GM23338 (cell line): Measurements from ENCODE around the gene SLC25A17. TPM values are rescaled to one million over a fixed set of nuclear protein-coding genes. Genes with fewer than 3 reads are reported as not detected.

ENCODE experiments used
- ATAC-seq: fragments of 200-7000 bp; cut with Tn5 transposase; 3 replicates; pipeline ENCODE4 v1.9.1; 2020
- DNase-seq: peaks from one replicate; pipeline ENCODE4 v3.0.0-alpha.2; 2015; ENCODE audit warnings: low spot score
- H2AFZ ChIP-seq: fragments of 200-600 bp; sonication (generic); 2 replicates; pipeline ENCODE4 v1.8.0; 2016; ENCODE audit warnings: antibody characterized with exemption, mild to moderate bottlenecking, moderate library complexity
- H3F3A ChIP-seq: fragments of 200-600 bp; sonication (generic); replicated peaks from 2 replicates; pipeline ENCODE4 v1.8.0; 2017; ENCODE audit warnings: antibody characterized with exemption, mixed run types, low read depth
- H3K27ac ChIP-seq: fragments of 200-600 bp; sonication (generic); 2 replicates; pipeline ENCODE4 v1.6.1; 2016; ENCODE audit warnings: low read depth
- H3K27me3 ChIP-seq: fragments of 200-600 bp; sonication (generic); 2 replicates; pipeline ENCODE4 v1.8.0; 2016; ENCODE audit warnings: mild to moderate bottlenecking, mixed run types, moderate library complexity; ENCODE audit not compliant: insufficient read depth
- H3K36me3 ChIP-seq: fragments of 200-600 bp; sonication (generic); 2 replicates; pipeline ENCODE4 v1.8.0; 2016; ENCODE audit warnings: mild to moderate bottlenecking; ENCODE audit not compliant: insufficient read depth
- H3K4me1 ChIP-seq: fragments of 200-600 bp; sonication (generic); 2 replicates; pipeline ENCODE4 v1.8.0; 2016; ENCODE audit warnings: mild to moderate bottlenecking, moderate library complexity; ENCODE audit not compliant: insufficient read depth
- H3K4me2 ChIP-seq: fragments of 200-600 bp; sonication (generic); 2 replicates; pipeline ENCODE4 v1.7.1; 2017; ENCODE audit warnings: mixed run types
- H3K4me3 ChIP-seq: fragments of 200-600 bp; sonication (generic); 2 replicates; pipeline ENCODE4 v1.6.1; 2016; ENCODE audit warnings: mixed run types
- H3K79me2 ChIP-seq: fragments of 200-600 bp; sonication (generic); replicated peaks from 2 replicates; pipeline ENCODE4 v1.8.0; 2017; ENCODE audit warnings: mild to moderate bottlenecking; ENCODE audit not compliant: insufficient read depth
- H3K9me2 ChIP-seq: fragments of 200-600 bp; sonication (generic); 2 replicates; pipeline ENCODE4 v1.8.0; 2017; ENCODE audit not compliant: insufficient read depth
- H4K20me1 ChIP-seq: fragments of 200-600 bp; sonication (generic); replicated peaks from 2 replicates; pipeline ENCODE4 v1.8.0; 2017; ENCODE audit warnings: mild to moderate bottlenecking; ENCODE audit not compliant: insufficient read depth
- H3K27ac Mint-ChIP-seq: 2 replicates; pipeline ENCODE4 v1.8.0; 2020; ENCODE audit warnings: inconsistent platforms, mild to moderate bottlenecking, moderate library complexity, mixed read lengths
- H3K27me3 Mint-ChIP-seq: 3 replicates; pipeline ENCODE4 v1.8.0; 2022; ENCODE audit warnings: low read depth, mild to moderate bottlenecking, moderate library complexity, mixed read lengths, inconsistent platforms; ENCODE audit not compliant: insufficient read depth, poor library complexity
- H3K36me3 Mint-ChIP-seq: 3 replicates; pipeline ENCODE4 v1.8.0; 2021; ENCODE audit warnings: low read depth, mild to moderate bottlenecking, inconsistent platforms, moderate library complexity, mixed read lengths
- H3K4me1 Mint-ChIP-seq: 3 replicates; pipeline ENCODE4 v1.8.0; 2020; ENCODE audit warnings: mild to moderate bottlenecking, inconsistent platforms, mixed read lengths
- H3K4me3 Mint-ChIP-seq: 3 replicates; pipeline ENCODE4 v1.8.0; 2021; ENCODE audit warnings: moderate library complexity, mild to moderate bottlenecking, inconsistent platforms, mixed read lengths
- H3K9me3 Mint-ChIP-seq: 3 replicates; pipeline ENCODE4 v1.8.0; 2020; ENCODE audit warnings: moderate library complexity, mild to moderate bottlenecking, inconsistent platforms, mixed read lengths
- ETS1 ChIP-seq: IDR thresholded peaks from 2 replicates; pipeline ENCODE4 v1.6.1; 2016; ENCODE audit warnings: antibody characterized with exemption
- EZH2 ChIP-seq: fragments of 200-600 bp; sonication (generic); IDR thresholded peaks from one replicate; pipeline ENCODE4 v1.8.0; 2017; ENCODE audit warnings: antibody characterized with exemption, mild to moderate bottlenecking, low read depth; ENCODE audit not compliant: unreplicated experiment
- EZH2phosphoT487 ChIP-seq: fragments of 200-600 bp; sonication (generic); IDR thresholded peaks from one replicate; pipeline ENCODE4 v1.8.1; 2018; ENCODE audit warnings: antibody characterized with exemption; ENCODE audit not compliant: unreplicated experiment
- NANOG ChIP-seq: IDR thresholded peaks from 2 replicates; pipeline ENCODE4 v1.6.1; 2016; ENCODE audit warnings: antibody characterized with exemption, borderline replicate concordance
- POLR2AphosphoS5 ChIP-seq: IDR thresholded peaks from 2 replicates; pipeline ENCODE4 v1.6.1; 2016; ENCODE audit warnings: antibody characterized with exemption, low read depth
- STAT1 ChIP-seq: IDR thresholded peaks from one replicate; pipeline ENCODE4 v1.6.1; 2016; ENCODE audit warnings: antibody characterized with exemption; ENCODE audit not compliant: unreplicated experiment
- ZNF114 ChIP-seq: fragments of 250-450 bp; sonication (Bioruptor Pico); IDR thresholded peaks from 2 replicates; pipeline ENCODE4 v1.5.0; 2020; ENCODE audit warnings: mild to moderate bottlenecking, moderate library complexity
- ZNF331 ChIP-seq: fragments of 250-450 bp; sonication (Bioruptor Pico); IDR thresholded peaks from 2 replicates; pipeline ENCODE4 v1.5.0; 2020; ENCODE audit warnings: low read depth, mild to moderate bottlenecking, moderate library complexity
- polyA plus RNA-seq: library from polyadenylated mRNA; unstranded; fragments of >200 nt; fragmentation: Nextera tagmentation; extraction: Ambion mirVana; gene quantifications from 2 replicates; pipeline ENCODE4 v1.2.1, GENCODE V29; 2016
- total RNA-seq: library from RNA; depleted of rRNA; stranded (reverse); fragments of >200 nt; shearing (Covaris generic); gene quantifications from 2 replicates; pipeline ENCODE4 v1.2.3, GENCODE V29; 2014
- TF ChIP-seq, protein P1 (sequence below), 2 experiments: fragments of 200-600 bp in 1 of 2; sonication (generic) in 1 of 2; conservative IDR thresholded peaks; 2 replicates each; pipeline versions ENCODE4 v1.5.1 to v1.6.1; 2016 to 2017; ENCODE audit warnings: antibody characterized with exemption in 2 of 2, low read depth in 2 of 2, mild to moderate bottlenecking in 2 of 2, moderate library complexity in 1 of 2

SLC25A17 gene
- total and polyA plus RNA-seq, 2 experiments from 2014 or later: 35.4 to 43.6 TPM

GRCh38 chr22:40732999-40733292, 86.2 kb downstream of the SLC25A17 start:
- Histone ChIP-seq H3K27ac (peak overlapping the region; percentile 51; the same call in 1 of the 2 replicates), H3K4me2 (no peak overlapping the region), H3F3A (peaks cover 8% of the 10 kb centered on the region), H3K27me3 (no peaks in the 10 kb centered on the region), H3K4me3 (no peak overlapping the region), H3K9me2 (no peaks in the 10 kb centered on the region), H3K36me3 (no peaks in the 10 kb centered on the region), H4K20me1 (no peaks in the 10 kb centered on the region), H2AFZ (peak overlapping the region; percentile 56; the same call in 1 of the 2 replicates), H3K4me1 (peaks cover 21% of the 10 kb centered on the region), H3K79me2 (no peaks in the 10 kb centered on the region)
- Mint-ChIP-seq H3K36me3 (0 out of 3 replicates have a peak, but pooled peaks cover 3% of the 10 kb centered on the region), H3K9me3 (0 out of 3 replicates have a peak, but pooled peaks cover 5% of the 10 kb centered on the region), H3K27ac (peak overlapping the region; percentile 53; the same call in 1 of the 2 replicates), H3K4me3 (no peak overlapping the region), H3K4me1 (peaks cover 21% of the 10 kb centered on the region), H3K27me3 (no peaks in the 10 kb centered on the region)
- TF ChIP-seq, protein P1, sequence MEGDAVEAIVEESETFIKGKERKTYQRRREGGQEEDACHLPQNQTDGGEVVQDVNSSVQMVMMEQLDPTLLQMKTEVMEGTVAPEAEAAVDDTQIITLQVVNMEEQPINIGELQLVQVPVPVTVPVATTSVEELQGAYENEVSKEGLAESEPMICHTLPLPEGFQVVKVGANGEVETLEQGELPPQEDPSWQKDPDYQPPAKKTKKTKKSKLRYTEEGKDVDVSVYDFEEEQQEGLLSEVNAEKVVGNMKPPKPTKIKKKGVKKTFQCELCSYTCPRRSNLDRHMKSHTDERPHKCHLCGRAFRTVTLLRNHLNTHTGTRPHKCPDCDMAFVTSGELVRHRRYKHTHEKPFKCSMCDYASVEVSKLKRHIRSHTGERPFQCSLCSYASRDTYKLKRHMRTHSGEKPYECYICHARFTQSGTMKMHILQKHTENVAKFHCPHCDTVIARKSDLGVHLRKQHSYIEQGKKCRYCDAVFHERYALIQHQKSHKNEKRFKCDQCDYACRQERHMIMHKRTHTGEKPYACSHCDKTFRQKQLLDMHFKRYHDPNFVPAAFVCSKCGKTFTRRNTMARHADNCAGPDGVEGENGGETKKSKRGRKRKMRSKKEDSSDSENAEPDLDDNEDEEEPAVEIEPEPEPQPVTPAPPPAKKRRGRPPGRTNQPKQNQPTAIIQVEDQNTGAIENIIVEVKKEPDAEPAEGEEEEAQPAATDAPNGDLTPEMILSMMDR (conservative IDR thresholded peaks at IDR 0.05; ENCODE audit: low read depth in 2 of 2): peak in 1 of 2 experiments; percentile 23; a peak in 1 of 4 replicates
- TF ChIP-seq ZNF114 (CRISPR knock-in tag): no peak
- ATAC-seq (no peak), DNase-seq (no peak)

DNA sequence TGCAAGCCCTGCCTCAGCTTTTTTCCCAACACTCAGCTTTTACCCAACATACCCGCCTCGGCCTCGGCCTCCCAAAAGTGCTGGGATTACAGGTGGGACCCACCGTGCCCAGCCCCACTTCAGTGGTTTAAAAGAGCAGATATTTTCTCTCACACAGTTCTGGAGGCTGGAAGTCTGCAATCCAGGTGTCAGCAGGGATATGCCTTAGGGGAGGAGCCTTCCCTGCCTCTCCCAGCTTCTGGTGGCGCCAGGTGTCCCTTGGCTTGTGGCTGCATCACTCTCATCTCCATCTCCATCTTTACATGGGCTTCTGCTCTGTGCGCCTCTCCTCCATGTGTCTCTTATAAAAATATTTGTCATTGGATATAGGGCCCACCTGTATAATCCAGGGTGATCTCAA, 89.9 kb downstream of the SLC25A17 start:
- Histone ChIP-seq H3K27me3 (no peaks in the 10 kb centered on the region), H3K36me3 (no peaks in the 10 kb centered on the region), H3K4me2 (no peak overlapping the region), H2AFZ (peak overlapping the region; percentile 84; the same call in 1 of the 2 replicates), H3K27ac (no peak overlapping the region), H3K4me3 (no peak overlapping the region), H3K9me2 (no peaks in the 10 kb centered on the region), H3F3A (peaks cover 8% of the 10 kb centered on the region), H4K20me1 (no peaks in the 10 kb centered on the region), H3K79me2 (no peaks in the 10 kb centered on the region), H3K4me1 (peaks cover 38% of the 10 kb centered on the region)
- ATAC-seq (no peak), DNase-seq (no peak)
- 0 out of 3 replicates have a peak, but pooled peaks cover 3% of the 10 kb centered on the region for H3K36me3 Mint-ChIP-seq
- H3K27ac Mint-ChIP-seq: no peak overlapping the region
- TF ChIP-seq POLR2AphosphoS5 (no peak), EZH2phosphoT487 (no peak), ZNF331 (CRISPR knock-in tag) (no peak), STAT1 (no peak), EZH2 (no peak), ETS1 (no peak), NANOG (no peak)
- TF ChIP-seq, protein P1 (conservative IDR thresholded peaks at IDR 0.05; ENCODE audit: low read depth in 2 of 2): no peak
- H3K9me3 Mint-ChIP-seq: 0 out of 3 replicates have a peak, but pooled peaks cover 5% of the 10 kb centered on the region
- H3K27me3 Mint-ChIP-seq: no peaks in the 10 kb centered on the region
- H3K4me1 Mint-ChIP-seq: peaks cover 32% of the 10 kb centered on the region
- H3K4me3 Mint-ChIP-seq: no peak overlapping the region
